Skin epidermis (tissue), 12 donors: Measurements from ENCODE around the gene ADAM15.
A peak's percentile ranks its signal among the peaks of the same experiment; 100 is the strongest.

Experiments used
- H3K27ac ChIP-seq, 21 experiments: fragments of 200-600 bp; sonication (generic) in 11 of 21; one replicate each; pipeline ENCODE4 v1.5.0; 2020; ENCODE audit warnings: mild to moderate bottlenecking in 3 of 21, inconsistent platforms in 2 of 21, moderate library complexity in 2 of 21
- H3K4me3 ChIP-seq, 7 experiments: fragments of 200-600 bp; sonication (generic) in 2 of 7; one replicate each; pipeline ENCODE4 v1.5.0; 2020; ENCODE audit warnings: inconsistent platforms in 2 of 7, mild to moderate bottlenecking in 2 of 7, moderate library complexity in 1 of 7

ADAM15 gene

DNA sequence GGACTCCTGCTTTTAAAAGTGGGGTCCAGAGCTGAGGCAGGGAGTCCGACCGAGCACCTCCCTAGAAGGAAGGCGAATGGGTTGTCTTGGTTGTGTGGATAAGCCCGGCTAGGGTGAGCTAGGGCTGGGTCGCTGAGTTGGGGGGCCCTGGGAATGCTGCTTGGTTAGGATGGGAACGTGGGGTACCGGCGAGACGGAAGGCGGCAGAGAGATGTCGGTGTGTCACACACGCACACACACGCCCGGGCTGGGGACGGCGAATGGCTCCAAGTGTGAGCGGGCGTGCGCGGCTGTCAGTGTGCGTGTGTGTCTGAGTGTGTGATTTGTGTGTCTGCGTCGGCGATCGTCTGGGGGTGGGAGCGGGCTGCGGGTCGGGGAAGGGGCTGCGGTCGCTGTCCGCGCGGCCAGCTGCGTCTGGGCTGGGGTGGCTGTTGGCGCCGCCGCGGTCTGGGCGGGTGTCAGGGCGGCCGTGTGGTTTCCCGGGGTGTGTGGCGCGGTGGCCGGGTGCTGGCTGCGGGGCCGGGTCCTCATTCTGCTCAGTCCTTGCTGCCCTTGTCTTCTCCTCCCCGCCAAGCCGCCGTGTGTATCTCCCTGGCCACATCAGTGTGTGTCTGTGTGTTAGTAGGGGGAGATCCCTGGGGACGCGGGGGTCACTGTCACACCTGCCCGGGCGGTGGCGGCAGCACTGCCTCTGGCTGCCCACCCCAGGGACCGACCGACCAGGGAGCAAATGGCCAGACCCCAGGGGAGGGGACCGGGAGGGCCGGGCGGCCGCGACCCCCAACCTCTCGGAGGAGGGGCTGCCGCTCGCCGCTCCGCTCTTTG is 28.6 kb downstream of the ADAM15 start:
- Histone ChIP-seq H3K4me3 (peak overlapping the region; percentile 40 to 62 (median 51)), H3K27ac (peak overlapping the region in 19 of 21 experiments; percentile 53 to 90 (median 79))

DNA sequence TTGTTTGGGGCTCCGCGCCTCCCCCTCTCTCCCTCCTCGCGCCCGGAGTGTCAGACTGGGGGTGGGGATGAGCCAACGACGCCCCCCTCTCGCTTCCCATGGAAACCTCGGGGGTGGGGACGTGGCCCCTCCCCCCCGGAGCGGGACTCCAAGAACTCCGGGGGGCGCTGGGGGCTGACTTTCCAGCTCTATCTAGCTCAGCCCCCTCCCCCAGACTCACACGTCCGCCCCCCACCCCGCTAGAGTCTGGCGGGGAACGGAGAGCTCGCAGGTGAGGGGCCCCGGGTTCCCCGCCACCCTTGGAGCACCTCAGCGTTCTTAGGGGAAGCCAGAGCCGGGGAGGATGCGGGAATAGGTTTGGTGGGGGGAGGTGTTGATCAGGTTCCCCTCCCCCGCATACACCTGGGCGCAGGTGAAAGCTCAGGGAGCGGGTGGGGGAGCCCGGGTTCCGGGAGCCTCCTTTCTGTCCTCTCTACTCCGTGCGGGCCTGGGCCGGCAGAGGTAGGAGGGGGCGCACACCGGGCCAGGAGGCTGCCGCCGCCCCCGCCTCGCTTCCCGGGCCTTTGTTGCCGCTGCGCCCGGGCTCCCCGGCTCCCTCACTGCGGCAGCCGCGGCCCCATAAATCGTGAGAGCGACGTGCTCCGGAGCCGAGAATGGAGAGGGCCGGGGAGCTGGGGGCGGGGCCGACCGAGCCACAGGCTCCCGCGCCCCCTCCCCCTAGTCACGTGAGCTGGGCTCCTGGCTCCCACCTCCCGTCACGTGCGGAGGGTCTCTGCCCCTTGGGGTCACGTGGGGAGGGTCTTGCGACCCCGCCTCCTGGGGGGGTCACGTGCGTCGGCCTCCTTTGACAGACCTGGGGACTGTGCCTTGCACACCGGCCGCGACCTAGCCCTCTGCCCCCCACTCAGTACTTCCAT is 29.5 kb downstream of the ADAM15 start:
- peak overlapping the region; percentile 40 to 62 (median 51) for H3K4me3 ChIP-seq
- peak overlapping the region in 19 of 21 experiments; percentile 36 to 90 (median 77) for H3K27ac ChIP-seq

DNA sequence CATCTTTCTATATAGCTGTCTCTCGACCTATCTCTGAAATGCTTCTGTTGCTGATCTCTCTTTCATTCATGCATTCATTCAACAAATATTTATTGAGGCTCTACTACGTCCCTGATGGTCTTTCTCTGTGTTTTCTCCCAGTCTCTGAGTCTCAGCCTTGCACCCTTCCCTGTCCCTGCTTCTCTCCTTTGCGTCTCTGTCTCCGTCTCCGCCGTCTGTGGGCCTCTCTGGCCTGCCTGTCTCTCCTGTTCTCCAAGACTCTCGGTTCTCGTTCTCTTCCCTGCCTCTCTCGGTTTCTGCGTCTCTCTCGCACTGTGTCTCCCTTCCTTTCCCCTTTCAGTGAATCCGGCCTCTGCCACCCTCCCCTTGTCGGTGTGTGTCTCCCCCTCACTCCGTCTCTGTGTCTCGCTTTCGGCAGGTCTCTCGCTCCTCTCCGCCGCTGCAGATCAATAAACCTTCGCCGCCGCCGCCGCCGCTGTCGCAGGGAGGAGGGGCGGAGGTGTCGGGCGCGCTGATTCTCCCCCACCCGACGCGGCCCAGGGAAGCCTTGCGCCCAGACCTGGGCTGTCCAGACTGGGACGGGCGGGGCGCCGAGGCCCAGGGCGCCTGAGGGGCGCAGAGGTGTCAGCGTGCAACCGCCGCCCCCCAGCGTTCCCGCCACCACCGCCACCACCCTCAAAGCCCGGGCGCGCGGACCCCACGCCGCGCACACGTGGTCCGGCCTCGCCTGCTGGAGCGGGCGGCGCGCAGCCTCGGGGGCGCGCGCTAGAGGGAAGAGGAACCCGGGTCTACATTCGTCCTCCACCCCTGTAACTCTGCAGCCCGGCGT is 30.6 kb downstream of the ADAM15 start:
- H3K27ac ChIP-seq: peak overlapping the region in 18 of 21 experiments; percentile 18 to 89 (median 76)
- peak overlapping the region; percentile 2 to 62 (median 48) for H3K4me3 ChIP-seq

DNA sequence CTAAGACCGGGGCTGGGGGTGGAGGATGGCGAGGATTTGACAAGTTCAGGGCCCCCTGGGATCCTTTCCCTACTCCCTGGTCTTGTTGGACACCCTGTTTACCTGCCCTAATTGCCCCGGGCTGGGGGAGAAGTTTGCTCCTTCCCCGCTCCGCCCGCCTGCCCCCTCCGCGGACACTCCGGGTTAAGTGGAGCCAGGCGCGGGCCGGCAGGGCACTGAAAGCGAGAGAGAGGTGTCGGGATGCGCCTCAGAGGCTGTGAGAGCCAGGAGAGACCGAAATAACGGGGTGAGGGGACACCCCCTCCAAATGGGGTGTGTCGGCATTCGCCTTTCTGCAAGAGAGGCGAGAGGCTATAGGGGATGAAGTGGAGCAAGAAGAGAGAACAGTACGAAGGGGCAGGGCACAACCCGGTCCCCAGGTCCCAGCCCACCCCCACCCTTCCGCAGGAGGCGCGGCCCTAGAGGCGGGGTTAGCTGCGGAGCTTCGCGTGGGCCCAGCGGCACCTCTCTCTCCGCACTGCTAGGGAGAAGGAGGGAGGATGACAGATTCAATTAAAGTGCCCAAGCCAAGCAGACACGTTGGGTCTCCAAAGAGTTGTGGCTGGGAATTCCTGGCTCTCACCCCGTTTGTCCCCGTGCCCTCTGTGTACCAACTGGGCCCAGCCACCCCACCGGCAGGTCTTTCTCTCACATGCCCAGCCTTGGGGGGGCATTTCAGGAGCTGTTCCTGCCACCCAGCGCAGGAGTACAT is 31.4 kb downstream of the ADAM15 start:
- peak overlapping the region; percentile 2 to 62 (median 20) for H3K4me3 ChIP-seq
- H3K27ac ChIP-seq: peak overlapping the region in 17 of 21 experiments; percentile 40 to 91 (median 80)

DNA sequence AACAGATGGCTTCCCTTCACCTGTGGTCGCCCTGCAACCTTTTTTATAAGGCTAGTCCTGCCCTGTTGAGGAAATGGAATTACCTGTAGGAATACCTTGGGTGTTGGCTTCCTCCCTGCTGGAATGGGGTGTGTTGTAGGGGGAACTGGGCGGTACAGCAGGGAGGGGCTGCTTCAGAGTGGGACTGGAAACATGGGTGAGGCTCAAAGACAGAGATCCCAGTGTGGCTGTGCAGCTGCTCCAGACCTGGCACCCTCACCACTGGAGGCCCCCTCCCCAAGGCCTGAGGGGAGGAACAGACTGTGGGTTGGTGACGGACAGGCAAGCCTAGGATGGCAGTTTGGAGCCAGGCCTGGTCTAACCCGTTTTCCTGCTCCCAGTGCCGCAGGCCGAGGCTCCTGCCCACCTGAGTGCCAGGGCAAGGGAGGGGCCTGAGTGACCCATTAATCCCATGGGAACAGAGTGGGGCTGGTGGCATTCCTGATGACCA is 32.0 kb downstream of the ADAM15 start:
- peak overlapping the region in 18 of 21 experiments; percentile 43 to 91 (median 78) for H3K27ac ChIP-seq
- H3K4me3 ChIP-seq: peak overlapping the region in 3 of 7 experiments; percentile 48 to 62 (median 60)

DNA sequence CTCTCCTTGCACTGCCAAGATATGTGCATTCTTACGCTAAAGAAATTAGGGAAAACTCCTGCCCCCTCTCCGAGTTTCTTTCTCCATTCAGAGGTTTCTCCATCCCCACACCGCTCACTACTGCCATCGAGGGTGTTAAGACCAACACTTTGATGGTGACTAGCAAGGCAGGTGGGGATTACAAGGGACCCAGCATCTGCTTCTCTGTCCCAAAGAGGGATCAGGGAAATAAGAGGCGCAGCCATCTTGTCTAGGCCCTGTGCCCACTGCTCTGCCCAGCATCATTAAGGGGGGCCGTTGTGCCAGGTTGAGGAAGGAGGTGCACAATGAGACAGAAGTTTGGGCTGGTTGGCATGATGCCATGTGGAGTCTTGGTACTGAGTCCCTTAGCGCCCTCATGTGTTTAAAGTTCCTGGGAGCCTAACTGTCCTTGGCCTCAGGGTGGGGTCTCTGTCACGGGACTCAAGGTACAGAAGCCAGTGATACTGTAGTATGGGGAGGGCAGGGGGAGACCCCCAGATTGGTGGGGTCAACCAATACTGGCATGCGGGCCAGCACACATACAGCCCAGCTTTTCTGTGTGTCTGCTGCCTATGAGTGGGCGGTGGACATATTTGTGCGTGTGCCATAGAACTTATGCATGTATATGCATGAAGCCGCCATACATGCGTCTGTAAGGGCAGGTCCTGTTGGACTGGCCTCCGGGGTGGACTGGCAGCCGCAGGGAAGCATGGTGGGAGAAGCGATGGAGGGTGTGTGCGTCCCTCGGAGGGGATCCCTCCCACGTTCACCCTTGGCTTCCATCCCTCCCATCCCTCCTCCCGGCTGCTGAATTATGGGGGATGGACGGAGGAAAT is 33.0 kb downstream of the ADAM15 start:
- Histone ChIP-seq H3K27ac (peak overlapping the region in 19 of 21 experiments; percentile 43 to 91 (median 84)), H3K4me3 (peak overlapping the region; percentile 50 to 85 (median 67))

DNA sequence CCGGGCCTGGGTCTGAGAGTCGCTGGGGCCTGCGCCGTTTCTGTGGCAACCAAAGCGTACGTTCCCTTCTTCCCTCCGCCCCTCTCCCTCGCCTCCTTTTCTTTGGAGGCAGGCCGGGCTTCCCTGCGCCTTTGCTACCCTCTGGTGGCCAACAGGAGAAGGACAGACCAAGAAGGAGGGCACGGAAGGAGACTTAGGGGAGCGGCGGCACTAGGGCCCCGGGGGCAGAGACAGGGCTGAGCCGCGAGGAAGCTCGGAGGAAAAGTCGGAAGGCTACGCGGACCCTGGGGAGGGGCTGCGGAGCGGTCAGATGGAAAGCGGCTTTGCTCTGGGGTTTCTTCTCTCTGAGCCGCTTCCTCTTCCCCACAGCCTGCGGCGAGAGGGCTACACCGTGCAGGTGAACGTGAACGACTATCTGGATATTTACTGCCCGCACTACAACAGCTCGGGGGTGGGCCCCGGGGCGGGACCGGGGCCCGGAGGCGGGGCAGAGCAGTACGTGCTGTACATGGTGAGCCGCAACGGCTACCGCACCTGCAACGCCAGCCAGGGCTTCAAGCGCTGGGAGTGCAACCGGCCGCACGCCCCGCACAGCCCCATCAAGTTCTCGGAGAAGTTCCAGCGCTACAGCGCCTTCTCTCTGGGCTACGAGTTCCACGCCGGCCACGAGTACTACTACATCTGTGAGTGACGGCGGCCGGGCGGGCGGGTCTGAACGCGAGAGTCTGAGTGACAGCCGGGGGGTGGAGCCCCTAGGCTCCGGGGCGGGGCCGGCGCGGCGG is 33.8 kb downstream of the ADAM15 start:
- Histone ChIP-seq H3K27ac (peak overlapping the region in 20 of 21 experiments; percentile 67 to 91 (median 85)), H3K4me3 (peak overlapping the region; percentile 50 to 85 (median 67))

DNA sequence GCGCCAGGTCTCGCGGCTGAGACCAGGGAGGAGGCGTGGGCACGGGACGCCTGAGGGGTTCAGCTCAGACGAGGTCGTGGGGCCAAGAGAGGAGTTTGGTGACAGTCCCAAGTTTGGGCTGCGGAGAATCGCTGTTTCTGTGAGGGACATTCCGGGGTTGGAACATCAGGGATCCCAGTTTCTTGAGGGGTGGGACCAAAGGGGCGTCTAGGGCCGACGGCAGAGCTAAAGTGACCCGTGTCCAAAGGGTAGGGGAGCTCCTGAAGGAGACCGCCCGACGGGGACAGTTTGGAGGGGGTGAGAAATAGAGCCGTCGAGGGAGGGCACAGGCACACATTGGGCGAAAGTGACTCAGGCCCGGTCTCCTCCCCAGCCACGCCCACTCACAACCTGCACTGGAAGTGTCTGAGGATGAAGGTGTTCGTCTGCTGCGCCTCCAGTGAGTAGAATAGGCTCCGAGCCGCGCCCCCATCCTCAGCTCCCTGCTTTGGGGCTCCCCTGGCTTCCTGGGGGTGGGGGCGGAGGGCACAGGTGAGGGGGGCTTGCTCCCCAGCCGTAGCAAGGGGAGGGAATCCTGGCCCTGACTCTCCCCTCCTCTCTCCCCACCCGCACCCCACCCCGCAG is 34.5 kb downstream of the ADAM15 start:
- Histone ChIP-seq H3K27ac (peak overlapping the region in 20 of 21 experiments; percentile 67 to 91 (median 85)), H3K4me3 (peak overlapping the region; percentile 50 to 85 (median 67))

DNA sequence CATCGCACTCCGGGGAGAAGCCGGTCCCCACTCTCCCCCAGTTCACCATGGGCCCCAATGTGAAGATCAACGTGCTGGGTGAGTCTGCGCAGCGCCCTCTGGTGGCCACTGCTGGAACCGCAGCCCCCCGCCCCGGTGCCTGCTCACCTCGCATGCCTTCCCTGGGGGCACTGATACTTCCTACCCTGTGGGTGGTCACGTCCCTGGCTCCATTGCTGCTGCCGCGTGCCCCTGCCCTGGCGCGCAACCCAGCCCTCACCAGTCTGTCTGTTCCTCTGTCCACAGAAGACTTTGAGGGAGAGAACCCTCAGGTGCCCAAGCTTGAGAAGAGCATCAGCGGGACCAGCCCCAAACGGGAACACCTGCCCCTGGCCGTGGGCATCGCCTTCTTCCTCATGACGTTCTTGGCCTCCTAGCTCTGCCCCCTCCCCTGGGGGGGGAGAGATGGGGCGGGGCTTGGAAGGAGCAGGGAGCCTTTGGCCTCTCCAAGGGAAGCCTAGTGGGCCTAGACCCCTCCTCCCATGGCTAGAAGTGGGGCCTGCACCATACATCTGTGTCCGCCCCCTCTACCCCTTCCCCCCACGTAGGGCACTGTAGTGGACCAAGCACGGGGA is 35.1 kb downstream of the ADAM15 start:
- peak overlapping the region in 6 of 7 experiments; percentile 61 to 85 (median 70) for H3K4me3 ChIP-seq
- peak overlapping the region in 16 of 21 experiments; percentile 75 to 91 (median 86) for H3K27ac ChIP-seq

DNA sequence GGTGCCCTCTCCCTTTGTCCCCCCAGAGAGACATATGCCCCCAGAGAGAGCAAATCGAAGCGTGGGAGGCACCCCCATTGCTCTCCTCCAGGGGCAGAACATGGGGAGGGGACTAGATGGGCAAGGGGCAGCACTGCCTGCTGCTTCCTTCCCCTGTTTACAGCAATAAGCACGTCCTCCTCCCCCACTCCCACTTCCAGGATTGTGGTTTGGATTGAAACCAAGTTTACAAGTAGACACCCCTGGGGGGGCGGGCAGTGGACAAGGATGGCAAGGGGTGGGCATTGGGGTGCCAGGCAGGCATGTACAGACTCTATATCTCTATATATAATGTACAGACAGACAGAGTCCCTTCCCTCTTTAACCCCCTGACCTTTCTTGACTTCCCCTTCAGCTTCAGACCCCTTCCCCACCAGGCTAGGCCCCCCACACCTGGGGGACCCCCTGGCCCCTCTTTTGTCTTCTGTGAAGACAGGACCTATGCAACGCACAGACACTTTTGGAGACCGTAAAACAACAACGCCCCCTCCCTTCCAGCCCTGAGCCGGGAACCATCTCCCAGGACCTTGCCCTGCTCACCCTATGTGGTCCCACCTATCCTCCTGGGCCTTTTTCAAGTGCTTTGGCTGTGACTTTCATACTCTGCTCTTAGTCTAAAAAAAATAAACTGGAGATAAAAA is 35.9 kb downstream of the ADAM15 start:
- H3K27ac ChIP-seq: peak overlapping the region in 2 of 21 experiments; percentile 9 to 89
- H3K4me3 ChIP-seq: no peak overlapping the region

DNA sequence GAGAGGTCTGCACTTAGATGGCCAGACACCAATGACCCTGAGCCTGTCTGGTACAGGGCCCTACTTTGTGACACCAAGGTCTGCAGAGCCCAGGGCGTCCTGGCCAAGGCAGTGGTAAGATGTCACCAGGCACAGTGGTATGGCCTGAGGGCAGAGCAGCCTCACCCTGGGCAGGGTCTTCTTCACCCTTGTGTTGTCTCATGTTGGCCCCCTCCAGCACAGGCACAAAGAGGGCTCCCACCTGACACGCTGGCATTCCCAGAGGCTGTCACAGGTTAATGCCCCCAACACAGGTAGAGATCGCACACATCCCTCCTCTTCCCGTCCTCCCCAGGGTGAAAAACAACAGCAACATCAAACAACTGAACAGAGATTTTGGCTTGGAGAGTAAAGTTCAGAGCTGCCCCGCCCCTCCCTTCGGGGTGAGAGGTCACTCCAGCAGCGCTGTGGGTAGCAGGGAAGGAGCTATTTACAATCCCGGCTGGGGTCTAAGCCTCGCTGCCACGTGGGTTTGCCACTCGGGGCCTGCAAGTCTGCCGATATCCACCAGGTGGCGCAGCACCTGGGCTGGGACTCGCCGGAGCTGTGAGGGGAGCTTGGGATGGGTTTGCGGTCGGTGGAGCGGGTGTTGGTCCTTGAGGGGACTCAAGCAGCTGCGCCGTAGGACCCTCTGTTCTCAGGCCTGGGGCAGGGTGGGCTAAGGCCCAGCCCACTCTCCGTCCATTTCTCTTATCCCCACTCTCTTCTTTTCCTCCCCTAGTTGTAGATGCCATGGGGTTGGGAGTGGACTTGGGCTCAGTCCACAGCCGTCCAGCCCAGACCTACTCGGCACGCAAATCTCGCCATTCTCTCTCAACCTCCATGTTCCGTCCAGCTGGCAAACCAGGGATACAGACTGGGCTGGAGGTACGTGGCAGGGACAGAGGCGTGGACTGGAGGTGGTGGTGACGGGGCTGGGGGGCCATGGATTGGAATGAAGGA is 40.2 kb downstream of the ADAM15 start:
- H3K4me3 ChIP-seq: peak overlapping the region in 1 of 7 experiments; percentile 1
- H3K27ac ChIP-seq: no peak overlapping the region

DNA sequence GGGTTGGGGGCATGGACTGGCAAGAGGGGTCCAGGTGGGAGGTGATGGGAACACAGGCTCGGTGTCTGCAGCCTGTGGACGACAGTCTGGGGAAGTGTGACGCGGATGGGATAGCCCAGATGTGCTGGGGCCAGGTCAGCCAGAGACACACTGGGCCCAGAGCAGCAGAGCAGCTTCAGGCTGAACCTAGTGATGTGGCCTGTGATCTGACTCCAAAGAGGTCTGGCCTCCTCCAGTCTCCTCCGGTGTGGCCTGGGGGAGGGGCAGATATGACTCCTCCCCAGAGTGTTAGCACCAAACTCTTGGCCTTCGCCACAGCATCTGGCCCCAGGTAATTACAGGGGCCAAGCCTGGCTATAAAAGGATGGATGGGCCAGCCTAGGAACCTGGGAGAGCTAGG is 41.0 kb downstream of the ADAM15 start:
- Histone ChIP-seq H3K4me3 (no peak overlapping the region), H3K27ac (no peak overlapping the region)

DNA sequence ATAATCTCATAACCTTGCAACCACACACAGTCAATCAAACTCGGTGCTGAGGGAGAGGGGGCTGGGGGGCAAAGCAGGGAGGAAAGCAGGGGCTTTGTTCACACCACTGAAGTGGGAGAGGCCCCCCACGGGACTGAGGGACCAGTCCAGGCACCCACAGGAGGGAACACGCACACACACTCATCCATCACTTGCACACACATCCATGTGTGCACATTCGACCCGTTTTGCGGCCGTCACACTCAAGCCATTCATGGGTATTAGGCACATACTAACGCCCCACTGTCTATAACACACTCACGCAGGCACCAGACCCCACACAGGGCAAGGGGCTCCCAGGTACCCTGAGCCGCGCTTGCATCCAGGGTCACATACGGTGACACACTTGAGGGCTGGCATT is 41.5 kb downstream of the ADAM15 start:
- Histone ChIP-seq H3K27ac (no peak overlapping the region), H3K4me3 (no peak overlapping the region)
